ENCODE results near the gene SAMD9. TPM values are rescaled to one million over a fixed set of nuclear protein-coding genes. Genes with fewer than 3 reads are reported as not detected.
"Not testable (repeated sequence)": the region's sequence is repeated elsewhere in the genome, so short reads cannot be mapped to it uniquely, and the experiment has no call there.

The SAMD9 gene
- total and polyA plus RNA-seq, 2 donors (not counting 1 experiment from before 2014, with no cell fraction given): 10.1 to 19.2 TPM

DNA sequence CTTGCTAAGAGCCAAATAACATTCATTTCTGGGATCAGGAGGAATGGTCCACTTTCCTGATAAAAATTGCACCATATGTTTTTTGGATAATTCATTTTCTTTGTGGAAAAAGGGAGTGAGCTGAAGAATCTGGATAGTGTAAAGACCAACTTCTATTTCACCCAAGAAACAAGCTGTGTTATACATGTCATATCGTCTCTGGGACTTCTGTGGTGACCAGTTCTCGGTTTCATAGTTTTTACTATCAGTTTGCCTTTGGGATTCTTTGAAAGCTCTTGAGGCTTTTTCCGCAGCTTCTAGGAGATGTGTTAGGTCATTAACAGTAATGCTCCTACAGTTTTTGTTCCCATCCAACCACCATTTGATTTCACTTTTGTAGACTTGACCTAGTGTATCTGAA is 14.4 kb upstream of the SAMD9 start:
- no peaks in the 10 kb centered on the region for H3K4me1 ChIP-seq (ENCODE audit: control insufficient read depth, extremely low read depth, insufficient read depth, low read length)
- no peak for TF ChIP-seq CTCF (conservative IDR thresholded peaks at IDR 0.05 in 1 of 2, IDR thresholded peaks at IDR 0.05 in 1 of 2; ENCODE audit: low read depth in 1 of 2, low read length in 2 of 2)
- TF ChIP-seq EZH2 (IDR thresholded peaks at IDR 0.05; ENCODE audit: low read length, missing control alignments): no peak
- H4K20me1 ChIP-seq (ENCODE audit: control insufficient read depth, extremely low read depth, insufficient read depth, low read length): no peaks in the 10 kb centered on the region
- no peak overlapping the region for H3K27ac ChIP-seq (ENCODE audit: insufficient read depth, low read length)
- no peaks in the 10 kb centered on the region for H3K9me3 ChIP-seq (ENCODE audit: control insufficient read depth, insufficient read depth, low read depth, low read length)
- H3K36me3 ChIP-seq (ENCODE audit: control insufficient read depth, insufficient read depth, low read length): peaks cover 6% of the 10 kb centered on the region
- H3K4me2 ChIP-seq (ENCODE audit: extremely low read depth, insufficient read depth, low read length): no peak overlapping the region
- no peak for DNase-seq (ENCODE audit: low read depth in 2 of 2)
- H3K27me3 ChIP-seq (ENCODE audit: control insufficient read depth, insufficient read depth, low read length): no peaks in the 10 kb centered on the region
- no peak overlapping the region for H2AFZ ChIP-seq (ENCODE audit: low read length)
- no peak overlapping the region for H3K9ac ChIP-seq (ENCODE audit: insufficient read depth, low read length)
- H3K4me3 ChIP-seq (replicated peaks in 1 of 4; ENCODE audit: control extremely low read depth in 1 of 4, insufficient read depth in 1 of 4, low read depth in 3 of 4, low read length in 4 of 4): no peak overlapping the region
- H3K79me2 ChIP-seq (ENCODE audit: control insufficient read depth, insufficient read depth, low read length): no peaks in the 10 kb centered on the region

- DNase-seq (ENCODE audit: low read depth in 2 of 2); H3K9ac ChIP-seq (ENCODE audit: insufficient read depth, low read length); H3K79me2 ChIP-seq (ENCODE audit: control insufficient read depth, insufficient read depth, low read length); H3K4me3 ChIP-seq (replicated peaks in 1 of 4; ENCODE audit: control extremely low read depth in 1 of 4, insufficient read depth in 1 of 4, low read depth in 3 of 4, low read length in 4 of 4); H3K4me2 ChIP-seq (ENCODE audit: extremely low read depth, insufficient read depth, low read length); H3K4me1 ChIP-seq (ENCODE audit: control insufficient read depth, extremely low read depth, insufficient read depth, low read length); H3K27ac ChIP-seq (ENCODE audit: insufficient read depth, low read length); H4K20me1 ChIP-seq (ENCODE audit: control insufficient read depth, extremely low read depth, insufficient read depth, low read length); H2AFZ ChIP-seq (ENCODE audit: low read length); H3K9me3 ChIP-seq (ENCODE audit: control insufficient read depth, insufficient read depth, low read depth, low read length); H3K36me3 ChIP-seq (ENCODE audit: control insufficient read depth, insufficient read depth, low read length); H3K27me3 ChIP-seq (ENCODE audit: control insufficient read depth, insufficient read depth, low read length): not testable (repeated sequence)
Observed at GRCh38 chr7:93126954-93127353, 9.2 kb upstream of the SAMD9 start.

GRCh38 chr7:93123532-93123931 is 5.8 kb upstream of the SAMD9 start:
- H3K27me3 ChIP-seq (ENCODE audit: control insufficient read depth, insufficient read depth, low read length); H3K79me2 ChIP-seq (ENCODE audit: control insufficient read depth, insufficient read depth, low read length); H3K4me1 ChIP-seq (ENCODE audit: control insufficient read depth, extremely low read depth, insufficient read depth, low read length); H2AFZ ChIP-seq (ENCODE audit: low read length); H3K9me3 ChIP-seq (ENCODE audit: control insufficient read depth, insufficient read depth, low read depth, low read length); H4K20me1 ChIP-seq (ENCODE audit: control insufficient read depth, extremely low read depth, insufficient read depth, low read length); H3K36me3 ChIP-seq (ENCODE audit: control insufficient read depth, insufficient read depth, low read length); DNase-seq (ENCODE audit: low read depth in 2 of 2); H3K9ac ChIP-seq (ENCODE audit: insufficient read depth, low read length); H3K4me3 ChIP-seq (replicated peaks in 1 of 4; ENCODE audit: control extremely low read depth in 1 of 4, insufficient read depth in 1 of 4, low read depth in 3 of 4, low read length in 4 of 4); H3K27ac ChIP-seq (ENCODE audit: insufficient read depth, low read length); H3K4me2 ChIP-seq (ENCODE audit: extremely low read depth, insufficient read depth, low read length): not testable (repeated sequence)

DNA sequence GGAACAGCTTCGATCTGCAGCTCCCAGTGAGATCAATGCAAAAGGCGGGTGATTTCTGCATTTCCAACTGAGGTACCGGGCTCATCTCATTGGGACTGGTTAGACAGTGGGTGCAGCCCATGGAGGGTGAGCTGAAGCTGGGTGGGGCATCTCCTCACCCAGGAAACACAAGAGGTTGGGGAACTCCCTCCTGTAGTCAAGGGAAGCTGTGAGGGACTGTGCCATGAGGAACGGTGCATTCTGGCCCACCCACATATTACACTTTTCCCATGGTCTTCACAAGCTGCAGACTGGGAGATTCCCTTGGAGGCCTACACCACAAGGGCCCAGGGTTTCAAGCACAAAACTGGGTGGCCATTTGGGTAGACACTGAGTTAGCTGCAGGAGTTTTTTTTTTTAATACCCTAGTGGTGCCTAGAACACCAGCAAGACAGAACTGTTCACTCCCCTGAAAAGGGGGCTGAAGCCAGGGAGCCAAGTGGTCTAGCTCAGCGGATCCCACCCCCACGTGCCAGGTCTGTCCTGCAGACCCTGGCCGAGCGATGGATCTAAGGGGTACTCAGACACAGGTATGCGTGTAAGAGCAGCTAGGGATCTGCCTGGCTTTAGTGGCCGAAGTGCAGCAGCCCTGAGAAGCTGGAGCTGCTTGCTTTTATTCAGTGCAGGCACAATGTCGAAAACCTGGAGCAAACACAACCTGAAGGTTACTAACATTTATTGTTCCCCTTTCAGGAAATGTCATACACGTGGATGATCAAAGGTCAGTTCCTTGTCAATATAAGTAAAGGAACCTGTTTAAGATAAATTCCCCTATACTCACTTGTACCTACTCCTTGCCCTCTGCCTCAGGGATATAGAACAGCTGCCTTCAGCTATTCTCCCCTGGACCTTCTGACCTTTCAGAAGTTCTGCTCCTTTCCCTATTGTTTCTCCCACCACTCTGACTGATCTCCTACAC is 3.1 kb upstream of the SAMD9 start:
- Histone ChIP-seq H3K79me2 (ENCODE audit: control insufficient read depth, insufficient read depth, low read length) (peaks cover 6% of the 10 kb centered on the region), H3K4me1 (ENCODE audit: control insufficient read depth, extremely low read depth, insufficient read depth, low read length) (peaks cover 3% of the 10 kb centered on the region), H4K20me1 (ENCODE audit: control insufficient read depth, extremely low read depth, insufficient read depth, low read length) (no peaks in the 10 kb centered on the region), H3K27me3 (ENCODE audit: control insufficient read depth, insufficient read depth, low read length) (no peaks in the 10 kb centered on the region), H3K4me3 (replicated peaks in 1 of 4; ENCODE audit: control extremely low read depth in 1 of 4, insufficient read depth in 1 of 4, low read depth in 3 of 4, low read length in 4 of 4) (no peak overlapping the region), H3K27ac (ENCODE audit: insufficient read depth, low read length) (no peak overlapping the region), H2AFZ (ENCODE audit: low read length) (no peak overlapping the region), H3K9me3 (ENCODE audit: control insufficient read depth, insufficient read depth, low read depth, low read length) (no peaks in the 10 kb centered on the region), H3K4me2 (ENCODE audit: extremely low read depth, insufficient read depth, low read length) (no peak overlapping the region), H3K9ac (ENCODE audit: insufficient read depth, low read length) (no peak overlapping the region), H3K36me3 (ENCODE audit: control insufficient read depth, insufficient read depth, low read length) (no peaks in the 10 kb centered on the region)
- DNase-seq (ENCODE audit: low read depth in 2 of 2): no peak
- no peak for TF ChIP-seq CTCF (conservative IDR thresholded peaks at IDR 0.05 in 1 of 2, IDR thresholded peaks at IDR 0.05 in 1 of 2; ENCODE audit: low read depth in 1 of 2, low read length in 2 of 2)
- no peak for TF ChIP-seq EZH2 (IDR thresholded peaks at IDR 0.05; ENCODE audit: low read length, missing control alignments)
